ENCODE measurements around the gene NFYC.

DNA sequence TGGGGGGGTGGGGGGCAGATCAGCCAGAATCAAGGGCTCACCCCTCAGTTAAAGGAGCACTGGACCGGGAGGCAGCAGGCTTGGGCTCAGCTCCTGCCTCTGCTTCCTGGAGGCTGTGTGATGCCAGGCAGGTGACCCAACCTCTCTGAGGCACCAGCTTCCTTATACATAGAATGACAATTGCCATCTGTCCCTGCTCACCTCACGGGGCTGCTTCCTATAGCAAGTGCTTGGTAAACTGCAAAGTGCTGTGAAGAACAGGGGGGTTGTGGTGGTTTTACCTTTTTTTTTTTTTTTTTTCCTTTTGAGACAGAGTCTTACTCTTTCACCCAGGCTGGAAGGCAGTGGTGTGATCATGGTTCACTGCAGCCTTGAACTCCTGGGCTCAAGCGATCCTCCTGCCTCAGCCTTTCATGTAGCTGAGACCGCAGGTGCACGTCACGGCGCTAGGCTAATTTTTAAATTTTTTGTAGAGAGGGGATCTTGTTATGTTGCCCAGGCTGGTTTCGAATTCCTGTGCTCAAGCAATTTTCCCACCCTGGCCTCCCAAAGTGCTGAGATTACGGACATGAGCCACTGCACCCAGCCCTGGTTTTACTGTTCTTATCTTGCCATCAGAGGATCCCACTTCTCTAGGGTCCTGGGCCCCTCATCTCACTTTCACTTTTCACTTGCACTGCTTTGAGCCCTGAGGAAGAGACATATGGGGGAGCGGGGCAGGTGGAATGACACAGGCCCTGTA is 103.6 kb downstream of the NFYC start:
- no peak for TF ChIP-seq POLR2A (IDR thresholded peaks at IDR 0.05)
- TF ChIP-seq, protein P1, sequence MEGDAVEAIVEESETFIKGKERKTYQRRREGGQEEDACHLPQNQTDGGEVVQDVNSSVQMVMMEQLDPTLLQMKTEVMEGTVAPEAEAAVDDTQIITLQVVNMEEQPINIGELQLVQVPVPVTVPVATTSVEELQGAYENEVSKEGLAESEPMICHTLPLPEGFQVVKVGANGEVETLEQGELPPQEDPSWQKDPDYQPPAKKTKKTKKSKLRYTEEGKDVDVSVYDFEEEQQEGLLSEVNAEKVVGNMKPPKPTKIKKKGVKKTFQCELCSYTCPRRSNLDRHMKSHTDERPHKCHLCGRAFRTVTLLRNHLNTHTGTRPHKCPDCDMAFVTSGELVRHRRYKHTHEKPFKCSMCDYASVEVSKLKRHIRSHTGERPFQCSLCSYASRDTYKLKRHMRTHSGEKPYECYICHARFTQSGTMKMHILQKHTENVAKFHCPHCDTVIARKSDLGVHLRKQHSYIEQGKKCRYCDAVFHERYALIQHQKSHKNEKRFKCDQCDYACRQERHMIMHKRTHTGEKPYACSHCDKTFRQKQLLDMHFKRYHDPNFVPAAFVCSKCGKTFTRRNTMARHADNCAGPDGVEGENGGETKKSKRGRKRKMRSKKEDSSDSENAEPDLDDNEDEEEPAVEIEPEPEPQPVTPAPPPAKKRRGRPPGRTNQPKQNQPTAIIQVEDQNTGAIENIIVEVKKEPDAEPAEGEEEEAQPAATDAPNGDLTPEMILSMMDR (IDR thresholded peaks at IDR 0.05), result no peak

Data from uterus (tissue), 2 donors.